WERI-Rb-1 (cell line): Measurements from ENCODE around the gene DYNLT1.
"Not testable (repeated sequence)": the region's sequence is repeated elsewhere in the genome, so short reads cannot be mapped to it uniquely, and the experiment has no call there.

Experiments
- DNase-seq: peaks from one replicate; pipeline ENCODE4 v3.0.0-alpha.2; 2020
- H3K27ac ChIP-seq: fragments of 250-450 bp; sonication (Bioruptor Pico); 2 replicates; pipeline ENCODE4 v1.5.1; 2020; ENCODE audit warnings: mild to moderate bottlenecking, moderate library complexity
- H3K27me3 ChIP-seq: fragments of 250-450 bp; sonication (Bioruptor Pico); 2 replicates; pipeline ENCODE4 v1.5.1; 2021; ENCODE audit warnings: mild to moderate bottlenecking, low read depth, moderate library complexity; ENCODE audit not compliant: insufficient read depth, severe bottlenecking
- H3K36me3 ChIP-seq: fragments of 250-450 bp; sonication (Bioruptor Pico); 2 replicates; pipeline ENCODE4 v1.5.1; 2020; ENCODE audit warnings: mild to moderate bottlenecking, moderate library complexity
- H3K4me3 ChIP-seq: 2 replicates; pipeline ENCODE4 v1.5.1; 2011; ENCODE audit warnings: low read depth, mild to moderate bottlenecking, control low read depth, low read length
- H3K9me3 ChIP-seq: fragments of 250-450 bp; sonication (Bioruptor Pico); 2 replicates; pipeline ENCODE4 v1.5.1; 2021; ENCODE audit warnings: mild to moderate bottlenecking, moderate library complexity; ENCODE audit not compliant: severe bottlenecking
- CTCF ChIP-seq: IDR thresholded peaks from 2 replicates; pipeline ENCODE4 v1.5.1; 2011; ENCODE audit warnings: low read depth, mild to moderate bottlenecking, control low read depth, inconsistent platforms, low read length

The DYNLT1 gene

GRCh38 chr6:158609455-158610155 lies 34.9 kb downstream of the DYNLT1 start:
- Histone ChIP-seq H3K9me3 (no peaks in the 10 kb centered on the region), H3K27me3 (no peaks in the 10 kb centered on the region), H3K4me3 (no peak overlapping the region), H3K36me3 (peaks cover 79% of the 10 kb centered on the region), H3K27ac (no peak overlapping the region)
- DNase-seq = no peak
- TF ChIP-seq CTCF = no peak

- H3K36me3 ChIP-seq = peaks cover 66% of the 10 kb centered on the region
- TF ChIP-seq CTCF = no peak
- H3K27ac ChIP-seq = no peak overlapping the region
These were observed 36.3 kb downstream of the DYNLT1 start for GRCh38 chr6:158608221-158608620.

GRCh38 chr6:158607411-158608170 lies 37.0 kb downstream of the DYNLT1 start:
- Histone ChIP-seq H3K4me3 (no peak overlapping the region), H3K27me3 (no peaks in the 10 kb centered on the region), H3K36me3 (peaks cover 61% of the 10 kb centered on the region), H3K9me3 (no peaks in the 10 kb centered on the region), H3K27ac (no peak overlapping the region)
- no peak for TF ChIP-seq CTCF
- DNase-seq = no peak

More at GRCh38 chr6:158608221-158608620, 36.3 kb downstream of the DYNLT1 start:
- H3K27me3 ChIP-seq = no peaks in the 10 kb centered on the region
- no peak for DNase-seq
- no peak overlapping the region for H3K4me3 ChIP-seq
- H3K9me3 ChIP-seq = no peaks in the 10 kb centered on the region

GRCh38 chr6:158606935-158607334 lies 37.6 kb downstream of the DYNLT1 start:
- Histone ChIP-seq H3K36me3 (peaks cover 59% of the 10 kb centered on the region), H3K27me3 (no peaks in the 10 kb centered on the region), H3K27ac (no peak overlapping the region), H3K4me3 (no peak overlapping the region), H3K9me3 (no peaks in the 10 kb centered on the region)
- TF ChIP-seq CTCF = no peak
- no peak for DNase-seq

- not testable (repeated sequence) for DNase-seq, H3K27ac ChIP-seq, H3K9me3 ChIP-seq, H3K27me3 ChIP-seq, H3K4me3 ChIP-seq
- peaks cover 60% of the 10 kb centered on the region for H3K36me3 ChIP-seq
These were observed 38.5 kb downstream of the DYNLT1 start for GRCh38 chr6:158606011-158606410.

- Histone ChIP-seq H3K4me3 (no peak overlapping the region), H3K9me3 (no peaks in the 10 kb centered on the region), H3K27me3 (no peaks in the 10 kb centered on the region), H3K36me3 (peaks cover 62% of the 10 kb centered on the region), H3K27ac (no peak overlapping the region)
- DNase-seq = peak; percentile 82
- peak; percentile 73 for TF ChIP-seq CTCF
These were observed 39.2 kb downstream of the DYNLT1 start for GRCh38 chr6:158605266-158605878.
